ENCODE results near the gene KCTD6.

The KCTD6 gene

GRCh38 chr3:58537412-58538301 lies 45.8 kb downstream of the KCTD6 start:
- no peak overlapping the region for H3K4me3 ChIP-seq (ENCODE audit: low read length)

GRCh38 chr3:58539626-58540025 lies 47.7 kb downstream of the KCTD6 start:
- H3K4me3 ChIP-seq (ENCODE audit: low read length) = no peak overlapping the region
- TF ChIP-seq ZNF274 (IDR thresholded peaks at IDR 0.05; ENCODE audit: low read depth, low read length) = no peak

More at GRCh38 chr3:58537412-58538301, 45.8 kb downstream of the KCTD6 start:
- no peak for TF ChIP-seq ZNF274 (IDR thresholded peaks at IDR 0.05; ENCODE audit: low read depth, low read length)

- TF ChIP-seq ZNF274 (IDR thresholded peaks at IDR 0.05; ENCODE audit: low read depth, low read length) = no peak
- no peak overlapping the region for H3K4me3 ChIP-seq (ENCODE audit: low read length)
Measured at GRCh38 chr3:58540176-58540858, 48.4 kb downstream of the KCTD6 start.

- TF ChIP-seq ZNF274 (IDR thresholded peaks at IDR 0.05; ENCODE audit: low read depth, low read length) = no peak
- H3K4me3 ChIP-seq (ENCODE audit: low read length) = no peak overlapping the region
Measured at GRCh38 chr3:58544541-58544940, 52.6 kb downstream of the KCTD6 start.

- no peak overlapping the region for H3K4me3 ChIP-seq (ENCODE audit: low read length)
- no peak for TF ChIP-seq ZNF274 (IDR thresholded peaks at IDR 0.05; ENCODE audit: low read depth, low read length)
Measured at GRCh38 chr3:58551636-58552180, 59.8 kb downstream of the KCTD6 start.

Measured in GM08714 (cell line).